Psoas muscle (tissue), 8 donors: ENCODE results near the gene SMTN. TPM values are rescaled to one million over a fixed set of nuclear protein-coding genes. Genes with fewer than 3 reads are reported as not detected.
"Not testable (repeated sequence)": the region's sequence is repeated elsewhere in the genome, so short reads cannot be mapped to it uniquely, and the experiment has no call there.

ENCODE experiments used
- ATAC-seq, 4 donors: fragments of 200-7000 bp; cut with Tn5 transposase; one replicate each; pipeline ENCODE4 v1.9.1; 2020; ENCODE audit warnings: moderate library complexity in 3 of 4, mild to moderate bottlenecking in 2 of 4
- DNase-seq, 2 donors: peaks; one replicate each; pipeline ENCODE4 v3.0.0-alpha.2; 2020
- H3K27ac ChIP-seq: fragments of 200-600 bp; one replicate; pipeline ENCODE4 v1.8.0; 2022
- H3K27me3 ChIP-seq, 3 donors: fragments of 200-600 bp in 1 of 3; one replicate each; pipeline versions ENCODE4 v1.6.1 to v1.8.0; 2013 to 2022; ENCODE audit warnings: low read length in 2 of 3, mild to moderate bottlenecking in 2 of 3, moderate library complexity in 1 of 3; ENCODE audit not compliant: insufficient read depth in 3 of 3
- H3K36me3 ChIP-seq, 2 donors: fragments of 200-600 bp in 1 of 2; one replicate each; pipeline versions ENCODE4 v1.6.1 to v1.8.0; 2013 to 2022; ENCODE audit warnings: low read depth in 1 of 2, mild to moderate bottlenecking in 1 of 2, moderate library complexity in 1 of 2; ENCODE audit not compliant: insufficient read depth in 1 of 2
- H3K4me1 ChIP-seq: fragments of 200-600 bp; one replicate; pipeline ENCODE4 v1.8.0; 2022
- H3K4me3 ChIP-seq: fragments of 200-600 bp; one replicate; pipeline ENCODE4 v1.8.0; 2022; ENCODE audit warnings: mild to moderate bottlenecking
- H3K9me3 ChIP-seq: fragments of 200-600 bp; one replicate; pipeline ENCODE4 v1.8.0; 2022
- WGBS, 3 donors: extraction: QIAGEN DNeasy Blood & Tissue Kit; methylation state at CpG; one replicate each; pipeline versions ENCODE4 v1.1.6 to v1.1.7; 2013; 5-methylcytosine and 5-hydroxymethylcytosine counted together
- intact Hi-C, 2 donors: fragments of 100-400 bp; cut with DNase I; formaldehyde crosslinking; loops; one replicate each; pipeline versions ENCODE4 v1.11.0 to v1.14.2; 2022
- polyA plus RNA-seq, 3 donors: library from polyadenylated mRNA; stranded (reverse); fragments of 200-250 nt; gene quantifications; one replicate each; pipeline ENCODE4 v1.2.3, GENCODE V29; 2013
- total RNA-seq, 4 donors: library from RNA; stranded (reverse); fragmentation: NEBNext Ultra II Directional in 2 of 4; extraction: Animal tissue kit (Norgen Biotek cat#: 25700) in 2 of 4; gene quantifications; one replicate each; pipeline versions ENCODE4 v1.2.1 to v1.2.4, GENCODE V29; 2021 to 2023
- TF ChIP-seq, protein P1 (sequence below): fragments of 200-600 bp; IDR thresholded peaks from one replicate; pipeline ENCODE4 v1.8.0; 2022; ENCODE audit warnings: antibody characterized with exemption
- donor health status: healthy with polysubstance abuse.
- donor health status: DM: no; HTN: no; CAD: no; lungs with moderate emphysema.
- donor health status: Bipolar disorder and iron deficiency.
- donor health status: healthy.
- donor health status: DM: yes; HTN: yes; CAD: no.
- donor health status: DM: no; HTN: no; CAD: no.
- donor health status: DM: no; HTN: no; CAD: no.
- donor health status: DM: yes; HTN: yes; CAD: no.

SMTN gene
- total and polyA plus RNA-seq, 7 donors, result 23.0 to 79.3 (median 43.4) TPM

DNA sequence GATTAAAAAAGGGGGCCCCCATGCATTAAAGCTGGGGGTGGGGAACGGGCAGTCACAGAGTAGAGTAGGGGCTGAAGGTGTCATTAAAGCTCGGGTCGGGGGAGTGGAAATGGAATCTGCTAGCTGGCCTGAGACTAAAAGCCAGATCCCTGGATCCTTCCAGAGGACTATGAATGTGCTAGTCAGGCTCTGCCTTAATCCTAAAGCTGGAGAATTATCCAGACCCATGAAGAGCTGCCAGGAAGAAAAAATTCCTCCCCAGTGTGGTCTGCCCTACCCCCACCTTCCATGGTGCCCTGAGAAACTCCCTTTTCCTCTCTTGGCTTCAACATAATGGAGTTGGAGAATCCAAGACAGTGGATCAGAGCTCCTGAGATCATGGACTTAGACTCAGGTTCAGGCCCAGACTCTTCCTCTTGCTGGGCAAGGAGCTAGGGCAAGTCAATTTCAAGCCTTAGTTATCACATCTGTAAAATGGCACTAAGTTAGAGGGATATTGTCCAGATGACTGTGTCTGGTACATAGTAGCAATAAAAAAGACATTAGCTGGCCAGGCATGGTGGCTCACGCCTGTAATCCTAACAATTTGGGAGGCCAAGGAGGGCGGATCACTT is 24.0 kb upstream of the SMTN start:
- no peaks in the 10 kb centered on the region for H3K27me3 ChIP-seq
- DNase-seq (no peak), ATAC-seq (no peak)
- H3K9me3 ChIP-seq, result no peaks in the 10 kb centered on the region
- no peak overlapping the region for H3K27ac ChIP-seq
- no peaks in the 10 kb centered on the region for H3K36me3 ChIP-seq
- TF ChIP-seq, protein P1, sequence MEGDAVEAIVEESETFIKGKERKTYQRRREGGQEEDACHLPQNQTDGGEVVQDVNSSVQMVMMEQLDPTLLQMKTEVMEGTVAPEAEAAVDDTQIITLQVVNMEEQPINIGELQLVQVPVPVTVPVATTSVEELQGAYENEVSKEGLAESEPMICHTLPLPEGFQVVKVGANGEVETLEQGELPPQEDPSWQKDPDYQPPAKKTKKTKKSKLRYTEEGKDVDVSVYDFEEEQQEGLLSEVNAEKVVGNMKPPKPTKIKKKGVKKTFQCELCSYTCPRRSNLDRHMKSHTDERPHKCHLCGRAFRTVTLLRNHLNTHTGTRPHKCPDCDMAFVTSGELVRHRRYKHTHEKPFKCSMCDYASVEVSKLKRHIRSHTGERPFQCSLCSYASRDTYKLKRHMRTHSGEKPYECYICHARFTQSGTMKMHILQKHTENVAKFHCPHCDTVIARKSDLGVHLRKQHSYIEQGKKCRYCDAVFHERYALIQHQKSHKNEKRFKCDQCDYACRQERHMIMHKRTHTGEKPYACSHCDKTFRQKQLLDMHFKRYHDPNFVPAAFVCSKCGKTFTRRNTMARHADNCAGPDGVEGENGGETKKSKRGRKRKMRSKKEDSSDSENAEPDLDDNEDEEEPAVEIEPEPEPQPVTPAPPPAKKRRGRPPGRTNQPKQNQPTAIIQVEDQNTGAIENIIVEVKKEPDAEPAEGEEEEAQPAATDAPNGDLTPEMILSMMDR, result no peak
- intact Hi-C loops, result no loop called here
- 75 to 86% (median 76%) methylated on average over 5 of the region's 5 CpGs for WGBS, 3 donors
- no peaks in the 10 kb centered on the region for H3K4me1 ChIP-seq
- no peak overlapping the region for H3K4me3 ChIP-seq

DNA sequence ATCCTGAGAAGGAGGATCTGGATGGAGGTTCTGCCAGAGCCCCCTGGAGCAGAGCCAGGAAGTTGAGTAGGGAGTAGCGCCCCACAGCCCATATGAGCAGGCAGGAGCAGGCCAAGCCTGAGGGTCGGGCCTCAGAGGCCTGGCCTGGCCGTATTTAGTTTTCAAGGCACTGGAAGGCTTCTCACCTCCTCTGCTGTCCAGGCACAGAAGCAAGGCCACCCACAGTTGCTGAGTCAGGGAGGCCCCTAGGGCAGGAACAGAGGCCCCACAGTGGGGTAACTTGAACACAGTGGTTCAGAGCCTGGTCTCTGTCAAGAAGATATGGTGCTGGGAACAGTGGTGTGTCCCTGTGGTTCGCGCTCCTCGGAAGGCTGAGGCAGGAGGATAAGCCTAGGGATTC is 21.5 kb upstream of the SMTN start:
- 47 to 76% (median 58%) methylated on average over 6 of the region's 6 CpGs for WGBS, 3 donors
- H3K4me1 ChIP-seq, H3K27ac ChIP-seq, intact Hi-C loops, H3K9me3 ChIP-seq, DNase-seq, H3K27me3 ChIP-seq, H3K4me3 ChIP-seq, ATAC-seq, H3K36me3 ChIP-seq: not testable (repeated sequence)

DNA sequence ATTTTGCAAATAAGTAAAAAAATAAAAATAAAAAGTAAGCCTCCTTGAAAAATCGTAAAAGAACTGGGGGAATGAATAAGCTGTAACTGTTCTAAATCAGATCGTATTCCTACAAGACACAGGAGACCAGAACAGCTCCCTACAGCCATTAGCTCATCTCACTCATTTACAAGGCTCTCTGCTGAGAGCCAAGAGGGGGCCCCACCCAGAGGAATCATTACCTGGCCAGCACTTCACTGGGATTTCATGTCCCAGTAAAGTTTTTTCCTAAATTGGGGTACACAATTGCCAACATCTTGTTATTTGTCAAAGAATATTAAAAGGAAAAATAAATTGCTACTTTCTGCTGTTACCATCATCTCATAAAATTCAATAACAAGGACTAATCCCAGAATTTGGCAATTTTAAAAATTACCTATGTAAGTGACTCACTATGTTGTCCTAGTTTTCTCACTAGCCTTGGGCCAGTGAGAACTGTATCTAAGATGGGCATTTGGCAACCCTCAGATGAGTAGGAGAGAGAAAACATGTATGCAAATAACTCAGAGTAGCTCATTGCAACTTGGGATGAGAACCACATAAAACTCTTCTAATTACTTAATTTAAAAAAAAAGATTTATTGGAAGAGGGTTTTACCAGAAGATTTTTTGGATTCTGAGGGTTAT is 18.4 kb upstream of the SMTN start:
- Histone ChIP-seq H3K27me3 (peaks cover 0 to 2% (median 0%) of the 10 kb centered on the region in 3 donors), H3K36me3 (no peaks in the 10 kb centered on the region), H3K27ac (no peak overlapping the region), H3K9me3 (no peaks in the 10 kb centered on the region), H3K4me1 (no peaks in the 10 kb centered on the region), H3K4me3 (no peak overlapping the region)
- DNase-seq, result no peak
- 43 to 55% (median 49%) methylated on average over 2 of the region's 2 CpGs for WGBS, 3 donors
- TF ChIP-seq, protein P1, result no peak
- intact Hi-C loops, result no loop called here
- no peak for ATAC-seq

DNA sequence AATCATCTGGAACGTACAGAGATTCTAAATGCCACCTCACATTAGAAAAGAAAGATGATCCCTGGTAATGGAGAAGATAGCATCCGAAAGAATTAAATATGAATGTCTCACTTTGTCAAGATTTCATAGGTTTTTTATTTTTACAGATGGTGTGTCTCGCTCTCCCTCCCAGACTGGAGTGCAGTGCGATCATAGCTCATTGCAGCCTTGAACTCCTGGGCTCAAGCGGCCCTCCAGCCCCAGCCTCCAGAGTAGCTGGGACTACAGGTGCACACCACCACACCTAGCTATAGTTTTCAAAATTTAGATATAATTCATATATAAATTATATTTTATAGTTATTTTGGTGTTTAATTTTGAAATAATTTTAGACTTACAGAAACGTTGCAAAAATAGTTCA is 16.7 kb upstream of the SMTN start:
- DNase-seq (no peak), ATAC-seq (no peak)
- Histone ChIP-seq H3K36me3 (no peaks in the 10 kb centered on the region), H3K27me3 (peaks cover 0 to 2% (median 0%) of the 10 kb centered on the region in 3 donors), H3K9me3 (no peaks in the 10 kb centered on the region), H3K4me1 (no peaks in the 10 kb centered on the region), H3K4me3 (no peak overlapping the region), H3K27ac (no peak overlapping the region)
- 83 to 93% (median 87%) methylated on average over 6 of the region's 6 CpGs for WGBS, 3 donors
- intact Hi-C loops, result no loop called here
- TF ChIP-seq, protein P1, result no peak

DNA sequence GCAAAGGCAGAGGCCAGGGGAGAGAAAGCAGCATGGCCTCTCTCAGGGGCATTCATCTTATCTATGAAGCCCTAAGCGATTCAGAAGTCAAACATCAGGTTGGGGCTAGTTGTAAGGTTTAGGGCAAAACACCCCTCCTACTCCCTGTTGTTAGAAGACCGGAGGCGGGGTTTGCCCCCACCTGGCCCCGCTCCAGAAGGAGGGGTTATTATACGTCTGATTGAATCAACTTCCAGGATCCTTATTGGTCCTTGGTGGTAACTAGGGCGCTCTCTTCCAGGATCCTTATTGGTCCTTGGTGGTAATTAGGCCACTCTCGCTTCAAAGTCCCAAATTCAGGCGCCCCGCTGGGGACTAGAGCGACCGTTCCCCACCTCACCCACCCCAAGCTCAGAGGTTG is 12.1 kb upstream of the SMTN start:
- no peaks in the 10 kb centered on the region for H3K36me3 ChIP-seq
- TF ChIP-seq, protein P1, result no peak
- ATAC-seq (no peak), DNase-seq (no peak)
- H3K9me3 ChIP-seq, result no peaks in the 10 kb centered on the region
- H3K4me1 ChIP-seq, result no peaks in the 10 kb centered on the region
- WGBS, 3 donors, result 65 to 81% (median 72%) methylated on average over 11 of the region's 11 CpGs
- H3K4me3 ChIP-seq, result no peak overlapping the region
- H3K27me3 ChIP-seq, result no peaks in the 10 kb centered on the region
- intact Hi-C loops, result no loop called here
- H3K27ac ChIP-seq, result no peak overlapping the region

DNA sequence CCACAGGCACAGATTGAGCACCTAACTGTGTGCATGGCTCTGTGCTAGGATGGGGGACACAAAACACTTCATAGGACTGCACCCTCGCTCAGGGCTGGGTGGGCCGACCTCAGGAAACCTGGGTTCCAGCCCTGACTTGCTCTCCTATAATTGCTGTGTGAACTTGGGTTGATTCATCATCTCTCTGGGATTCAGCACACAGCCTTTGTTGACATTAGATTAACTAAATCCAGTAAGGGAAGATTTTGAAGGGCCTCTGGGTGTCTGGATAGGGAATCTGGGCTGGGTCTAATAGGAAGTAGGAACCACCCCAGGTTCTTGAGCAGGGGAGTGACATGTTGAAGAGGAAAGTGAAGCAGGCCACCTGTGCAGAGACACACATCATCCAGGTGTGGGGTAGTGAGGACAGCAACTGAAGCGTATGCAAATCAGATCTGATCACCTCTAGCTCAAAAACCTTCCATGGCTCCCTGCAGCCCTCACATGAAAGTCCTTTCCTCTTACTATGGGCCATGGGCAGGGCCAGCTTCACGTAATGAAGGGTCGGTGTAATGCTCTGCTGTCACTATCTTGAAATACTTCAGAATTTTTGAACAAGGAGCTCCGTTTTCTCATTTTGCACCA is 11.3 kb upstream of the SMTN start:
- H3K4me1 ChIP-seq, H3K27ac ChIP-seq, H3K27me3 ChIP-seq, H3K9me3 ChIP-seq, H3K4me3 ChIP-seq, H3K36me3 ChIP-seq, intact Hi-C loops, ATAC-seq, DNase-seq: not testable (repeated sequence)
- WGBS, 3 donors, result 83 to 92% (median 91%) methylated on average over 6 of the region's 6 CpGs

DNA sequence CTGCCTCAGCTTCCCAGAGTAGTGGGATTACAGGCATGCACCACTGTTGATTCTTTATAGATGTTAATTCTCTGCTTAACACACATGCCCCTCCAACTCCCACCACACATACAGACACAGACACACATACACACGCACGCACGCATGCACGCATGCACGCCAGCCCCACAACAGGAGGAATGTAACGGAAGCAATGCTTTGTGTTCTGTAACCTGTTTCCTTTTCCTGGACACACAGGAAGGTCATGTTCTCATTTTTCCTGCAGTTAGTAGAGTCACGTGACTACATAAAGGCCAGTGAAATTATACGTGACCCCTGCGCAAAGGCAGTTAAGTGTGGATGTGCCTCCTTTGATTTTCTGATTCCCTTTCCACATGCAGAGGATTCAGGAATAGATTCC is 8.0 kb upstream of the SMTN start:
- intact Hi-C loops, H3K36me3 ChIP-seq, H3K4me1 ChIP-seq, ATAC-seq, H3K27ac ChIP-seq, DNase-seq, H3K27me3 ChIP-seq, H3K4me3 ChIP-seq, H3K9me3 ChIP-seq: not testable (repeated sequence)
- 76 to 79% (median 77%) methylated on average over 9 of the region's 9 CpGs for WGBS, 3 donors
